NB4 (cell line): Measurements from ENCODE around the gene SH3BGRL3.

Source experiments
- CTCF ChIP-seq: IDR thresholded peaks from one replicate; pipeline ENCODE4 v1.5.1; 2012; ENCODE audit warnings: low read depth, low read length
- MAX ChIP-seq: IDR thresholded peaks from 2 replicates; pipeline ENCODE4 v1.6.1; 2011; ENCODE audit warnings: low read depth, low read length
- MYC ChIP-seq: IDR thresholded peaks from 2 replicates; pipeline ENCODE4 v1.6.1; 2011; ENCODE audit warnings: low read depth, low read length
- POLR2A ChIP-seq: IDR thresholded peaks from 2 replicates; pipeline ENCODE4 v1.6.1; 2011; ENCODE audit warnings: mild to moderate bottlenecking; ENCODE audit not compliant: insufficient read length; ENCODE audit errors: extremely low read depth

GRCh38 chr1:26314501-26314900 lies 34.6 kb downstream of the SH3BGRL3 start:
- no peak for TF ChIP-seq CTCF
- no peak for TF ChIP-seq POLR2A
- TF ChIP-seq MAX, result no peak
- no peak for TF ChIP-seq MYC
